ENCODE results near the gene HMOX2.

HMOX2 gene

DNA sequence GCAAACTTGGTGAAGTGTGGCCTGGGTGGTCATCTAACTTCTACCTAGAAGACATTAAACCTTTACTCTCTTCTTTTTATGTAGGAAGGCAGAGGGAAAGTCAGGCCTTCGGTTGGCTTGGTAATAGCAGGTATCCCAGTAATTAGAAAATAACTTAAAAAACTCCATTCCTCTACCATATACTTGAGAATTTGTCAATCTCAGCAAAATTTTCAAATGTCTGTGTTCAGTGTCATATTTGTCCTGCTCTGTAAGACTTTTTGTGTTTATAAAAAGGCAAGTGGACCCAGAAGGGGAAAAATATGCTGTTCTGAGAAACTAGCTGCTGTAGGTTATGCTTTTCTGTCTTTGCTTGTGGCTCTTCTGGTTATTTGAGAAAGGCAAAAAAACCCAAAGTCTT is 5.8 kb downstream of the HMOX2 start:
- no peak overlapping the region for H3K4me3 ChIP-seq (ENCODE audit: insufficient read depth, low read length, poor library complexity, severe bottlenecking)
- no peak overlapping the region for H2AFZ ChIP-seq (ENCODE audit: low read depth, low read length, severe bottlenecking)
- no peak overlapping the region for H3K4me2 ChIP-seq (ENCODE audit: low read depth, low read length, poor library complexity, severe bottlenecking)
- no peaks in the 10 kb centered on the region for H3K9me2 ChIP-seq (replicated peaks; ENCODE audit: insufficient read depth, low read length)
- H3K27ac ChIP-seq (ENCODE audit: low read depth, low read length) = no peak overlapping the region
- H4K20me1 ChIP-seq (ENCODE audit: low read depth, low read length) = no peaks in the 10 kb centered on the region
- 0 out of 2 replicates have a peak, but pooled peaks cover 5% of the 10 kb centered on the region for H3F3A ChIP-seq (ENCODE audit: insufficient read depth)
- H3K9me3 ChIP-seq (ENCODE audit: insufficient read depth, low read length) = no peaks in the 10 kb centered on the region
- peaks cover 61% of the 10 kb centered on the region for H3K79me2 ChIP-seq (ENCODE audit: insufficient read depth, low read length)
- TF ChIP-seq, protein P1, sequence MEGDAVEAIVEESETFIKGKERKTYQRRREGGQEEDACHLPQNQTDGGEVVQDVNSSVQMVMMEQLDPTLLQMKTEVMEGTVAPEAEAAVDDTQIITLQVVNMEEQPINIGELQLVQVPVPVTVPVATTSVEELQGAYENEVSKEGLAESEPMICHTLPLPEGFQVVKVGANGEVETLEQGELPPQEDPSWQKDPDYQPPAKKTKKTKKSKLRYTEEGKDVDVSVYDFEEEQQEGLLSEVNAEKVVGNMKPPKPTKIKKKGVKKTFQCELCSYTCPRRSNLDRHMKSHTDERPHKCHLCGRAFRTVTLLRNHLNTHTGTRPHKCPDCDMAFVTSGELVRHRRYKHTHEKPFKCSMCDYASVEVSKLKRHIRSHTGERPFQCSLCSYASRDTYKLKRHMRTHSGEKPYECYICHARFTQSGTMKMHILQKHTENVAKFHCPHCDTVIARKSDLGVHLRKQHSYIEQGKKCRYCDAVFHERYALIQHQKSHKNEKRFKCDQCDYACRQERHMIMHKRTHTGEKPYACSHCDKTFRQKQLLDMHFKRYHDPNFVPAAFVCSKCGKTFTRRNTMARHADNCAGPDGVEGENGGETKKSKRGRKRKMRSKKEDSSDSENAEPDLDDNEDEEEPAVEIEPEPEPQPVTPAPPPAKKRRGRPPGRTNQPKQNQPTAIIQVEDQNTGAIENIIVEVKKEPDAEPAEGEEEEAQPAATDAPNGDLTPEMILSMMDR (IDR thresholded peaks at IDR 0.05; ENCODE audit: insufficient read depth, low read length, poor library complexity, severe bottlenecking) = no peak
- TF ChIP-seq EZH2phosphoT487 (conservative IDR thresholded peaks at IDR 0.05; ENCODE audit: low read length) = no peak
- H3K36me3 ChIP-seq (ENCODE audit: low read length) = no peaks in the 10 kb centered on the region
- H3K9ac ChIP-seq (ENCODE audit: low read length) = no peak overlapping the region
- no peaks in the 10 kb centered on the region for H3K27me3 ChIP-seq (ENCODE audit: low read length)

DNA sequence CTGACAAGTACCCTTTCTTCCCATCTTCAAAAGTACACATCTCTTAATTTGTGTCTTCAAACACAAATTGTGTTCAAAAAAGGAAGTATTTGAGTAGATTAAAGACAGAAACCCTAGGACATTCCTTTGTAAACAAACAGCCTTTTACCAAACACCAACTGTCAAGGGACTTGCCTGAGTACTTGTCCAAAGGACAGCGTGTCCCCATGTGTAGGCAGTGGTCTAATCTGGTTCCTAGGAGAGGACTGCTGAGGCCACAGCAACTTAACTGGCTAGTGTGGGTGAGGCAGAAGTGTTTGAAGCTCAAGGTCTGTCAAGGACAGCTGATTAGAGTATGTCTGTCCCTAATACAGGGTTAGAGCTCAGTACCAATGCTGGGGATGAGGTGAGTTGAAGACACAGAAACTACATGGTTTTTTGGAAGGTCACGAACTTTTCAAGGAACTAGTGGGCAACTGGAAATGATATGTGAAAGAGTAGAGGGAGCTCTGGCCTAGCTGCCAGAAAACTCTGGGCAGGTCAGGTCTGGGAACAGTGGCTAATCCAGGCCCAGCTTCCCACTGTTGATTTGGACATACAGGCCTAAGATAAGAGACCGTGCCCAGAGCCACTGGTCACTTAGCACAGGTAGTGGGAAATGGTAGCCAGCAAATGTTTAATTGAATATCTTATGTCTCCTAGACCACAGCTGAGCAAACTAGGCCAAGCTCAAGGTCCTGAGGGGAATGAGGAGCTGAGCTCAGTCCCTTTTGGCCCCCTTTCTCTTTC is 10.1 kb downstream of the HMOX2 start:
- H3K36me3 ChIP-seq (ENCODE audit: low read length) = no peaks in the 10 kb centered on the region
- H3K9ac ChIP-seq (ENCODE audit: low read length) = no peak overlapping the region
- TF ChIP-seq, protein P1 (IDR thresholded peaks at IDR 0.05; ENCODE audit: insufficient read depth, low read length, poor library complexity, severe bottlenecking) = no peak
- peaks cover 42% of the 10 kb centered on the region for H3K79me2 ChIP-seq (ENCODE audit: insufficient read depth, low read length)
- H2AFZ ChIP-seq (ENCODE audit: low read depth, low read length, severe bottlenecking) = no peak overlapping the region
- H4K20me1 ChIP-seq (ENCODE audit: low read depth, low read length) = peaks cover 5% of the 10 kb centered on the region; the same call in 1 of the 2 replicates
- H3K27ac ChIP-seq (ENCODE audit: low read depth, low read length) = no peak overlapping the region
- H3K4me2 ChIP-seq (ENCODE audit: low read depth, low read length, poor library complexity, severe bottlenecking) = no peak overlapping the region
- no peaks in the 10 kb centered on the region for H3K9me2 ChIP-seq (replicated peaks; ENCODE audit: insufficient read depth, low read length)
- H3K9me3 ChIP-seq (ENCODE audit: insufficient read depth, low read length) = no peaks in the 10 kb centered on the region
- no peaks in the 10 kb centered on the region for H3K27me3 ChIP-seq (ENCODE audit: low read length)
- H3F3A ChIP-seq (ENCODE audit: insufficient read depth) = no peaks in the 10 kb centered on the region
- H3K4me3 ChIP-seq (ENCODE audit: insufficient read depth, low read length, poor library complexity, severe bottlenecking) = no peak overlapping the region

DNA sequence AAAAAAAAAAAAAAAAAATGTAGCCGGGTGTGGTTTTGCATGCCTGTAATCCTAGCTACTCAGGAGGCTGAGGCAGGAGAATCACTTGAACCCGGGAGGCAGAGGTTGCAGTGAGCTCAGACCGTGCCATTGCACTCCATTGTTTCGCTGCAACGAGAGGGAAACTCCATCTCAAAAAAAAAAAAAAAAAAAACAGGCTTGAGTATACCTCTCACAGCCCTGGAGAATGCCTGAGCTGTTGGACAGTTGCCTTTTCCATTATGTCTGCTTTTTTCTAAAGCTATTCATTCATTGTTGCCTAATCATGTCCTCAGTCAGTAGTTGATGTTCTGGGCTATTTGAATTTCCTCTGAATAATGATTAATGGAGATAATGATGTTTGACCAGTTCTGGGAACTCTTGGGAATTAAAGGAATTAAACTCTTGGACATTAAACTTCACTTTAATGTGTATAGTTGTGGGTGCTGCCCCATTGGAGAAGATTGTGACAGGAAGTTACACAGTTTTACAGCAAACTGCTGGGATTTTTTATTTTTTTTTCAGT is 11.8 kb downstream of the HMOX2 start:
- H3K4me3 ChIP-seq (ENCODE audit: insufficient read depth, low read length, poor library complexity, severe bottlenecking) = no peak overlapping the region
- H3K9ac ChIP-seq (ENCODE audit: low read length) = no peak overlapping the region
- TF ChIP-seq EZH2phosphoT487 (conservative IDR thresholded peaks at IDR 0.05; ENCODE audit: low read length) = no peak
- TF ChIP-seq, protein P1 (IDR thresholded peaks at IDR 0.05; ENCODE audit: insufficient read depth, low read length, poor library complexity, severe bottlenecking) = no peak
- H3K79me2 ChIP-seq (ENCODE audit: insufficient read depth, low read length) = peaks cover 31% of the 10 kb centered on the region
- no peak overlapping the region for H2AFZ ChIP-seq (ENCODE audit: low read depth, low read length, severe bottlenecking)
- H4K20me1 ChIP-seq (ENCODE audit: low read depth, low read length) = peaks cover 5% of the 10 kb centered on the region; the same call in 1 of the 2 replicates
- no peak overlapping the region for H3K27ac ChIP-seq (ENCODE audit: low read depth, low read length)
- no peaks in the 10 kb centered on the region for H3K9me3 ChIP-seq (ENCODE audit: insufficient read depth, low read length)
- H3K36me3 ChIP-seq (ENCODE audit: low read length) = no peaks in the 10 kb centered on the region
- H3K9me2 ChIP-seq (replicated peaks; ENCODE audit: insufficient read depth, low read length) = no peaks in the 10 kb centered on the region
- no peak overlapping the region for H3K4me2 ChIP-seq (ENCODE audit: low read depth, low read length, poor library complexity, severe bottlenecking)
- no peaks in the 10 kb centered on the region for H3F3A ChIP-seq (ENCODE audit: insufficient read depth)
- no peaks in the 10 kb centered on the region for H3K27me3 ChIP-seq (ENCODE audit: low read length)

Measured in SU-DHL-6 (cell line).